Activated T-cell treated with anti-CD3 and anti-CD28 coated beads for 48 hours (primary cell): ENCODE measurements around the gene MSI2.
"Not testable (repeated sequence)": the region's sequence is repeated elsewhere in the genome, so short reads cannot be mapped to it uniquely, and the experiment has no call there.

Experiments used
- DNase-seq: peaks from one replicate; pipeline ENCODE4 v3.0.0-alpha.2; 2020; ENCODE audit warnings: low read depth

Gene MSI2

DNA sequence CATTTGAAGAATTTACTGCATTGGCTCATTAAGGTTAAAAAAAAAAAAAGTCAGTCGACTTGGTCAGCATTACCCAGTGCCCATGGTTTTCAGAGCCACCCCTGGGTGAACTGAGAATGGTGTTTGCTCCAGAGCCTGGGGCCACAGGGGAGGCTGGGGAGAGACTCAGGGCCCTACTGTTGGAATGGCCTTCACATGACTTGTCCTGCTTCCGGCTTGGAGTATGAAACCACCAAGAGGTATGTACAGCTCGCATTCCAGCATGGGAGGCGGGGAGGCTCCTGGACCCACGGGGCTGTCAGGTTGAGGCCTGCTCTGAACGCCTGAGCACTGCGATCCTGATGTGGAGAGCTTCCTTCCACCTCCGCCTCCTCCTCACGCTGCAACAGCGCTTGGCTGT lies 36.8 kb downstream of the MSI2 start:
- no peak for DNase-seq

DNA sequence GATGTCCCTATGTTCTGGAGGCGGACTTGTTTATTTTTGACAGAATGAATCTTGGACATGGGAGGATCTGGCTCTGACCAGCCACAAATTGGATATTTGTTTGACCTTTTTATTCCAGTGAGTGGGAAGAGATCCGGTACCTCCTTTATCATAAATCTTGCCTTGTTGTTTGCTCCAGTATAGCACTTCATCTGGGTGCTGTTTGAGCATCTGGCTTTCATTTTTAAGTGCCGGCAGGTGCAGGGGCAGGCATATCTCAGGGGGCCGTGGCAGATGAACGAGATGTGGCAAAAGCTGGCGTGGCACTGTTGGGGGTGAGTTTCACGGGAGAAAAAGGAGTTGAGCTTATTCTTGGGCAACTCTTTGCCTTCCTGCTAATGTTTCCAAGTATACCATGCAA lies 37.8 kb downstream of the MSI2 start:
- DNase-seq: no peak

GRCh38 chr17:57294629-57295501 lies 38.5 kb downstream of the MSI2 start:
- no peak for DNase-seq

DNA sequence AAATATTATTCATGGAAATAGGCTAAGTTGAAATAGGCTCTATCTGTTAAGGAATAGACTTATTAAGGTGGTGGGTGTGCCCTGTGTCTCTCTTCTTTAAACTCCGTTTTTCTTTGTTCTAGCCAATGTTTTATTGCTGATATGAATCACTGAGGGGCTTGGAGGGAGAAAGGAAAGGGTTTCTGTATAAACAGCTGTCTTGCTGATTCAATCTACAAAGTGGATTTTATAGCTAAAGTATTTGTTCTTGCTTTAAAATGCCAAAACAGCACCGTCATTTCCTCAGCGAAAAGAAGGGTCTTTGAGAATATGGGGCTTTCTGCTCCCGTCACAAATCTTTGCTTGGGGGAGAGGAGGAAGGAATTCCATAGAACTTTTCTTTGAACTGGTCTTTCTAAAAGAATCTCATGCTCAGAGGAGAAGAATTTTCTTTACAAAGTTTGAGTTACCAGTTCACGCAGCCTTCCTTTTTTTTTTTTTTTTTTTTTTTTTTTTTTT lies 39.3 kb downstream of the MSI2 start:
- DNase-seq: no peak

- no peak for DNase-seq
Measured at GRCh38 chr17:57296231-57296630, 39.9 kb downstream of the MSI2 start.

DNA sequence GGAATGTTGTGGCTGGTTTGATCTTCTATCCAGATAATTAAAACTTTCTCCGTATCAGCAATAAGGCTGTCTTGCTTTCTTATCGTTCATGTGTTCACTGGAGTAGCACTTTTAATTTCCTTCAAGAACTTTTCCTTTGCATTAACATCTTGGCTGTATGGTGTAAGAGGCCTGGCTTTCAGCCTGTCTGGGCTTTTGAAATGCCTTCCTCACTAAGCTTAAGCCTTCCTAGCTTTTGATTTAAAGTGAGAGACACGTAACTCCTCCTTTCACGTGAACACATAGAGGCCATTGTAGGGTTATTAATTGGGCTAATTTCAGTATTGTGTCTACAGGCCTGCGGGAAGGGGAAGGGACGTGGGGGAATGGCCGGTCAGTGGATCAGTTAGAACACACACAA lies 42.9 kb downstream of the MSI2 start:
- no peak for DNase-seq

GRCh38 chr17:57300592-57300991 lies 44.3 kb downstream of the MSI2 start:
- DNase-seq: not testable (repeated sequence)

DNA sequence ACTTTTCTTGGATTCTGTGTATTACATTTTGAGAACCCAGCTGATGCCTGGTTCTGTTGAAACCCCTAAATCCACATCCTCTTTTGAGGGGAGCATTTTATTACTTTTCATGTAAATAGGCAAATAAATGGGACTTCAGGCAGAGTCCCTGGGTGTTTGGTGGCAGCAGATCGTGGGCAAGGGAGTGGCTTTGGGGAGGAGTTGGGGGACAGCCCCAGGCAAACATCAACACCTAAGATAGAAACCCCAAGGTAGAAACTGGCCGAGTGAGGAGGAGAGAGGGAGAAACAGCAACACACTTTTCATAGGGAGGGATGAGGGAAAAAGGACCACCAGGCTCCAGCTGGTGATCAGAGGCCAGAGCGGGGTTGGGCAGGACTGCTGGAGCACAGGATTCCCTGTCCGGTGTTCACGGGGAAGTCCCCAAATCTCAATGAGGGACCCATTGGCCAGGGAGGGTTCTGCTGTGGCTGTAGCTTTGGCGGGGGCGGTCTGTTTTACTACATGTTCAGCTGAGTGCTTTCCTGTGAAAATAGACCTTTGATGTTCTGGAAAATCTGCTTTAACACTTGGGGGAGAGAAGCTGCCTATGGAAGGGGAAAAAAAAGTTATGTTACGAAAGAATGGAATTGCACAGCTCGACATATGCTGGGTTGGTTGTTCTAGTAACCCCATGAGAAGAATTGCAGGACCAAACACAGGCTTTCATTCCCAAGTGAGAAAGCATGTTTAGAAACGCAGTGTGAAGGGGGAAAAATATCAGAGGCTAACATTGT lies 46.6 kb downstream of the MSI2 start:
- DNase-seq: no peak

GRCh38 chr17:57305144-57305728 lies 48.9 kb downstream of the MSI2 start:
- DNase-seq: no peak

DNA sequence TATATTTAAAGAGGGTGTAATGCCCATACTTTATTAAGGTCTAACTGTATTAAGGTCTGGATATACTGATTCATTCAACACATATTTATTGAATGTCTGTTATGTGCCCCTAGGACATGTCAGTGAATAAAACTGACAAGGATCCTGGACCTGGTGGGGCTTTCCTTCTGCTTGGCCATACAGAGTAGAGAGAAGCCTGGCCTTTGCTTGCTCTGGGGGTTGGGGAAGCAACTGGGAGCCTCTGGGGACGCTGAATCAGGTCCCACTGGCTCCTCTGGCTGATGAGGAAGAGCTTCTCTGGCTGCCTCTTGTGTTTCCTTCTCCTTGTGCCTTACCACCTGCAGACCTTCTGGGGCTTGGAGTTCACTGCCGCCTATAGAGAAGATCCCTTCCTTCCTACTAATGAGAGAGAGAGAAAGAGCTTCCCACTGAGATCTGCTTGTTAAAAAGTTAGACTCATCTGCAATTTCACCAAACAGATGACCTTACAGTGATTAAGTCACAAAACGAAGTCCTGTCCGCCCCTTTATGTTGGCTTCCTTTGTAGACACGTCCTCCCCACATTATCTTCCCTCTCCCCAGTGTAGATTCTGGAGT lies 49.7 kb downstream of the MSI2 start:
- DNase-seq: no peak

- no peak for DNase-seq
Measured at GRCh38 chr17:57308543-57309186, 52.3 kb downstream of the MSI2 start.

- DNase-seq: no peak
Measured at GRCh38 chr17:57309479-57309878, 53.2 kb downstream of the MSI2 start.

- DNase-seq: no peak
Measured at GRCh38 chr17:57311281-57312216, 55.2 kb downstream of the MSI2 start.

DNA sequence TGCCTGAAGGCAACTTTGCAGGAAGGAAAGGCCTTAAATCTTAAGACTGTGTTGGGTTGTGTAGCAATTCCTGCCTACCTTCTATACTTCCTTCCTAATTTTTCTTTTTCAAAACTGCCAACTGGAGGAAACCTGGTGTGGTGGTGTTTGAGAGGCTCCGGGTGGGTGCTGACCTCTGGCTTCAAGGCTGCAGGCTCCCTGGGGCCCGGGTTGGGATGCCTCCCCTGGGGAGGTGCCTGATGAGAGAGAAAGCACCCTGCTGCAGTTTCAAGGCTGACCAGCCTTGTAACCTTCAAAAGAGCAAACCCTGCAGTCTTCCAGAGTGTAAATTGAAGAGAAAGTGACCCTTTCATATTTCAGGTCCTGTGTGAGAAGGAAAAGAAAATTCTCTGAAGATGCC lies 55.9 kb downstream of the MSI2 start:
- DNase-seq: no peak

DNA sequence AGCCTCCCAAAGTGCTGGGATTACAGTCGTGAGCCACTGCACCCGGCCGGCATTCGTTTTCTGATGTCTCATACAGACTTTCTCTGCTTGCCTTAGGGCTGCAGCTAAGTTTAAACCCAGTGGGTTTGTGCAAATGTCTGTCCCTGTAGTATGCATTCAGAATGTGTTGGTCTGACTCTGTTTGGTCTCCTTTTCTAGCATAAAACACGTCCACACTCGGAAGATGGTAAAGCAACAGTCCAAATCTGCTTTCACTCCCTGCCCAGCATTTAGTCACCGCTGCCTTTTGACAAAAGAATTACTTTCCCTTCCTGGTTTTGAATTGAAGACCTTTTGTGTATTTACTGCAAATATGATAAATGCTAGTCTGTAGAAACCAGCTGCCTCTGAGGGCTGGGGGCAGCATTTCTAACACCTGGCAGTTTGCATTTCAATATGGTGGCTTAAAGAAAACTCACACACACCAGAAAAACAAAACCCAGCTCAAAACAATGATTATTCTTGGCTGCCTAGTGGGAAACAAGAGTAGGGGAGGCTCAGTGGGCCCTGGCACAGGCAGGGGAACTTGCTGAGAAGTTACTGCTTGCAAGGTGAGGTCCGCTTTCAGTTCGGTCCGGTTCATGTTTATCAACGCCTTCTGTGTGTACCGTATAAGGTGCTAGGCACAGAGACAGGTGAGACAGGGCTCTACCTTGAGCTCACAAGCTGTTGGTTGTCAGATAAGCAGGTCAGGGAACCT lies 56.9 kb downstream of the MSI2 start:
- DNase-seq: no peak

DNA sequence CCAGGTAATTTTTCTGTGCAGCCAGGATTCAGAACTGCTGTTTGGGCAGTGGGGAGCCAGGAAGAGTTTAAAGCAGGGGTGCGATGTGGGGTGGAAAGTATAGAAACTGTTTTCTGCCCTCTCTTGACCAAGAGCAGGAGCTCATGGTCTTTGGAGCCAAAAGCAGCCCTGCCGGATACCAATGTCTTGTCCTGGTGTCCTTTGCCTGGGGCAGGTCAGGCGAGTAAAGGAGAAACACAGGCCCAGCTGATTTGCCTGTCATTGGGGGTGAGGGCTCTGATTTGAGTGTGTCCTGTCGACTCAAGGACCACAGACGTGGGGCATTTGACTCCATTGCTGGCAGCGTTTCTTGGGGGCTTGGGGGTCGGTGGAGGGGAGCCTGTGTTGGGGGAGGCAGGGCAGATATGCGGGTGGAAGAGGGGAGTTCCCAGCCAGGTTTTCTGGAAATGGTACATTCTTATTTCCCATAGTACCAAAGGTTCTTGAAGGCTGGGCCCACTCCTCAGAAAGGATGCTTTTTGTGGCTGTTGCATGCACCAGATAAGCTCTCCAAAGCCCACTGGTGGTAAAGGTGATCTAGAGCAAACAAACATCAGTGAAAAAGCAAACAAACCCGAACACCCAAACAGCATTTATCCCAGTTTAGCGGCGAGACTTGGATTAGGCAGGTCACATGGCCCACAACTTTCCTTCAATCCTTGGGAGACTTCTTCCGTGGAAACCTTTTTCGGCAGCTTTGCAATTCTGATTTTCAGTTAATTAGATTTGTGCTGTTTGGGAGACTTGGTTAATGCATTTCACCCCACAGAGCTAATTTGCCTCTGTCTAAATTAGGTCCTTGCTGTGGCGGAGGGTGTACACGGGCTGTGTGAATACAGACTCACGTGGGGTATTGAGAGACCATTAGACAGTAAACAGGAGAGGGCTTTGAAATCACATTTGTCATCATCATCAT lies 59.0 kb downstream of the MSI2 start:
- no peak for DNase-seq

DNA sequence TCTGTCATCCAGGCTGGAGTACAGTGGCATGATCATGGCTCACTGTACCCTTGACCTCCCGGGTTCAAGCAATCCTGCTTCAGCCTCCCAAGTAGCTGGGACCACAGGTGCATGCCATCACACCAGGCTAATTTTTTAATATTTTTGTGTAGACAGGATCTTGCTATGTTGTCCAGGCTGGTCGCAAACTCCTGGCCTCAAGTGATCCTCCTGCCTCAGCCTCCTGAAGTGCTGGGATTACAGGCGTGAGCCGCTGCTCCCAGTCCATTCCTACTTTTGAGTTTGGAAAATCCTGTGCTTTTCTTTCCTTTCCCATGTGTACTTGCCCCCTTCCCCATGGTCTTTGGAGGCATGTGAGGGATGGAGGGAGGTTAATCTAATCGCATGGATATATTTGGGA lies 60.0 kb downstream of the MSI2 start:
- DNase-seq: no peak

DNA sequence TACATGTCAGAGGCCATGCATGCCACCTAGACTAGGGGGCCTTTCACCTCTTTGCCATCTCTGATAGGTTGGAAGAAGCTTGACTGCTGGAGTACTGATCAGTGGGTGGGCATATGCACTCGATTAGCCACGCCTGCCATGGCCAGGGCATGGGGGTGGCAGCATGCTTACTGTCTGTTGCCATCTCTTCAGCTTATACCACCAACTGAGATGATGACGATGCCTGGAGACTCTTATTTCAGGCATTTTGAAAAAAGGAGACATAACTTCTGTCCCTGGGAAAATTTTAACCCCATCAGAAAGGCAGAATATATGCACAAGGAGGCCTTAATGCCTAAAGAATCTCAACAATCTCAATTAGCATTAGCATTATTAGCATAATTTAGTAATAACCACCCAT lies 60.8 kb downstream of the MSI2 start:
- DNase-seq: no peak

- no peak for DNase-seq
Measured at GRCh38 chr17:57318913-57319312, 62.6 kb downstream of the MSI2 start.
